MM.1S (cell line): ENCODE results near the gene GALNT6.

Experiments used
- DNase-seq: peaks from one replicate; pipeline ENCODE4 v3.0.0-alpha.2; 2015
- H2AFZ ChIP-seq: fragments of 300-600 bp; sonication (generic); 2 replicates; pipeline ENCODE4 v1.6.0; 2016; ENCODE audit warnings: antibody characterized with exemption, low read length
- H3F3A ChIP-seq: fragments of 300-600 bp; sonication (generic); 2 replicates; pipeline ENCODE4 v1.6.1; 2016; ENCODE audit warnings: mild to moderate bottlenecking, antibody characterized with exemption, low read length, moderate library complexity, mixed read lengths; ENCODE audit not compliant: insufficient read depth
- H3K27ac ChIP-seq: fragments of 300-600 bp; sonication (generic); 2 replicates; pipeline ENCODE4 v1.5.1; 2016; ENCODE audit warnings: mild to moderate bottlenecking, low read length
- H3K27me3 ChIP-seq: fragments of 300-600 bp; sonication (generic); replicated peaks from 2 replicates; pipeline ENCODE4 v1.6.0; 2016; ENCODE audit warnings: low read length; ENCODE audit not compliant: insufficient read depth
- H3K36me3 ChIP-seq: fragments of 300-600 bp; sonication (generic); replicated peaks from 2 replicates; pipeline ENCODE4 v1.6.1; 2016; ENCODE audit warnings: mild to moderate bottlenecking, low read length, mixed read lengths; ENCODE audit not compliant: insufficient read depth
- H3K4me1 ChIP-seq: fragments of 300-600 bp; sonication (generic); 2 replicates; pipeline ENCODE4 v1.6.1; 2016; ENCODE audit warnings: low read length, mixed read lengths
- H3K4me2 ChIP-seq: fragments of 300-600 bp; sonication (generic); 2 replicates; pipeline ENCODE4 v1.6.0; 2016; ENCODE audit warnings: low read depth, low read length
- H3K4me3 ChIP-seq: fragments of 300-600 bp; sonication (generic); 2 replicates; pipeline ENCODE4 v1.5.1; 2016; ENCODE audit warnings: low read length, mixed read lengths
- H3K79me2 ChIP-seq: fragments of 300-600 bp; sonication (generic); 2 replicates; pipeline ENCODE4 v1.6.1; 2016; ENCODE audit warnings: mixed run types, low read length, mixed read lengths
- H3K9ac ChIP-seq: fragments of 300-600 bp; sonication (generic); 2 replicates; pipeline ENCODE4 v1.6.1; 2016; ENCODE audit warnings: low read length, mixed read lengths
- H3K9me2 ChIP-seq: fragments of 300-600 bp; sonication (generic); replicated peaks from 2 replicates; pipeline ENCODE4 v1.6.1; 2016; ENCODE audit warnings: mild to moderate bottlenecking, low read length, mixed read lengths; ENCODE audit not compliant: insufficient read depth
- H3K9me3 ChIP-seq: fragments of 300-600 bp; sonication (generic); replicated peaks from 2 replicates; pipeline ENCODE4 v1.6.1; 2016; ENCODE audit warnings: mild to moderate bottlenecking, low read length, mixed read lengths; ENCODE audit not compliant: insufficient read depth
- H4K20me1 ChIP-seq: fragments of 300-600 bp; sonication (generic); 2 replicates; pipeline ENCODE4 v1.6.1; 2016; ENCODE audit warnings: mild to moderate bottlenecking, low read length, moderate library complexity, mixed read lengths; ENCODE audit not compliant: insufficient read depth
- EZH2 ChIP-seq: fragments of 300-600 bp; sonication (generic); optimal IDR thresholded peaks from 2 replicates; pipeline ENCODE3; 2017; ENCODE audit warnings: low read depth, mild to moderate bottlenecking, antibody characterized with exemption, low read length, mixed read lengths
- EZH2phosphoT487 ChIP-seq: fragments of 300-600 bp; sonication (generic); IDR thresholded peaks from 2 replicates; pipeline ENCODE4 v1.6.1; 2018; ENCODE audit warnings: antibody characterized with exemption, low read length
- TF ChIP-seq, protein P1 (sequence below): fragments of 300-600 bp; sonication (generic); IDR thresholded peaks from 2 replicates; pipeline ENCODE4 v1.5.1; 2016; ENCODE audit warnings: antibody characterized with exemption, low read length, mixed read lengths

GALNT6 gene

DNA sequence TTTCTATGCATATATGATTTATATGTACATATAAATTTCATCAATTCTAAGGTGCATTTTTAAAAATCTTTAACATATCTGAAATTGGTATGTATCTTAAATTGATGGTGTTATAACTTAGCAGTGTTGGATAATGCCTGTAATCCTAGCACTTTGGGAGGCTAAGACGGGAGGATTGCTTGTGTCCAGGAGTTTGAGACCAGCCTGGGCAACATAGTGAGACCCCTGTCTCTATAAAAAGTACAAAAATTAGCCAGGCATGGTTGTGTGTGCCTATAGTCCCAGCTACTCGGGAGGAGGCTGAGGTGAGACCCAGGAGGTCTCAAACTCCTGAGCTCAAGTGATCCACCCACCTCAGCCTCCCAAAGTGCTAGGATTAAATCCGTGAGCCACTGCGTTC, 6.5 kb upstream of the GALNT6 start:
- no peaks in the 10 kb centered on the region for H3K27me3 ChIP-seq
- no peaks in the 10 kb centered on the region for H3K9me3 ChIP-seq
- H3K4me3 ChIP-seq, result no peak overlapping the region
- H3K4me1 ChIP-seq, result no peaks in the 10 kb centered on the region
- H3K9ac ChIP-seq, result no peak overlapping the region
- H3F3A ChIP-seq, result peaks cover under 1% of the 10 kb centered on the region; the same call in 1 of the 2 replicates
- H2AFZ ChIP-seq, result no peak overlapping the region
- no peaks in the 10 kb centered on the region for H4K20me1 ChIP-seq
- no peaks in the 10 kb centered on the region for H3K79me2 ChIP-seq
- DNase-seq, result no peak
- no peaks in the 10 kb centered on the region for H3K36me3 ChIP-seq
- TF ChIP-seq, protein P1, sequence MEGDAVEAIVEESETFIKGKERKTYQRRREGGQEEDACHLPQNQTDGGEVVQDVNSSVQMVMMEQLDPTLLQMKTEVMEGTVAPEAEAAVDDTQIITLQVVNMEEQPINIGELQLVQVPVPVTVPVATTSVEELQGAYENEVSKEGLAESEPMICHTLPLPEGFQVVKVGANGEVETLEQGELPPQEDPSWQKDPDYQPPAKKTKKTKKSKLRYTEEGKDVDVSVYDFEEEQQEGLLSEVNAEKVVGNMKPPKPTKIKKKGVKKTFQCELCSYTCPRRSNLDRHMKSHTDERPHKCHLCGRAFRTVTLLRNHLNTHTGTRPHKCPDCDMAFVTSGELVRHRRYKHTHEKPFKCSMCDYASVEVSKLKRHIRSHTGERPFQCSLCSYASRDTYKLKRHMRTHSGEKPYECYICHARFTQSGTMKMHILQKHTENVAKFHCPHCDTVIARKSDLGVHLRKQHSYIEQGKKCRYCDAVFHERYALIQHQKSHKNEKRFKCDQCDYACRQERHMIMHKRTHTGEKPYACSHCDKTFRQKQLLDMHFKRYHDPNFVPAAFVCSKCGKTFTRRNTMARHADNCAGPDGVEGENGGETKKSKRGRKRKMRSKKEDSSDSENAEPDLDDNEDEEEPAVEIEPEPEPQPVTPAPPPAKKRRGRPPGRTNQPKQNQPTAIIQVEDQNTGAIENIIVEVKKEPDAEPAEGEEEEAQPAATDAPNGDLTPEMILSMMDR, result no peak
- TF ChIP-seq EZH2 (no peak), EZH2phosphoT487 (no peak)
- no peaks in the 10 kb centered on the region for H3K9me2 ChIP-seq
- no peak overlapping the region for H3K4me2 ChIP-seq
- no peak overlapping the region for H3K27ac ChIP-seq

GRCh38 chr12:51395283-51396230, 4.4 kb upstream of the GALNT6 start:
- no peak overlapping the region for H3K9ac ChIP-seq
- no peaks in the 10 kb centered on the region for H3K9me2 ChIP-seq
- peaks cover 6% of the 10 kb centered on the region for H3K4me1 ChIP-seq
- no peak overlapping the region for H3K4me3 ChIP-seq
- H3K9me3 ChIP-seq, result no peaks in the 10 kb centered on the region
- no peak for DNase-seq
- peak overlapping the region; percentile 25; the same call in 1 of the 2 replicates for H3K4me2 ChIP-seq
- H3K79me2 ChIP-seq, result no peaks in the 10 kb centered on the region
- TF ChIP-seq, protein P1, result no peak
- TF ChIP-seq EZH2 (no peak), EZH2phosphoT487 (no peak)
- H3K36me3 ChIP-seq, result no peaks in the 10 kb centered on the region
- no peaks in the 10 kb centered on the region for H4K20me1 ChIP-seq
- H2AFZ ChIP-seq, result no peak overlapping the region
- no peaks in the 10 kb centered on the region; the same call in 1 of the 2 replicates for H3K27me3 ChIP-seq
- peaks cover 9% of the 10 kb centered on the region for H3F3A ChIP-seq
- H3K27ac ChIP-seq, result no peak overlapping the region

DNA sequence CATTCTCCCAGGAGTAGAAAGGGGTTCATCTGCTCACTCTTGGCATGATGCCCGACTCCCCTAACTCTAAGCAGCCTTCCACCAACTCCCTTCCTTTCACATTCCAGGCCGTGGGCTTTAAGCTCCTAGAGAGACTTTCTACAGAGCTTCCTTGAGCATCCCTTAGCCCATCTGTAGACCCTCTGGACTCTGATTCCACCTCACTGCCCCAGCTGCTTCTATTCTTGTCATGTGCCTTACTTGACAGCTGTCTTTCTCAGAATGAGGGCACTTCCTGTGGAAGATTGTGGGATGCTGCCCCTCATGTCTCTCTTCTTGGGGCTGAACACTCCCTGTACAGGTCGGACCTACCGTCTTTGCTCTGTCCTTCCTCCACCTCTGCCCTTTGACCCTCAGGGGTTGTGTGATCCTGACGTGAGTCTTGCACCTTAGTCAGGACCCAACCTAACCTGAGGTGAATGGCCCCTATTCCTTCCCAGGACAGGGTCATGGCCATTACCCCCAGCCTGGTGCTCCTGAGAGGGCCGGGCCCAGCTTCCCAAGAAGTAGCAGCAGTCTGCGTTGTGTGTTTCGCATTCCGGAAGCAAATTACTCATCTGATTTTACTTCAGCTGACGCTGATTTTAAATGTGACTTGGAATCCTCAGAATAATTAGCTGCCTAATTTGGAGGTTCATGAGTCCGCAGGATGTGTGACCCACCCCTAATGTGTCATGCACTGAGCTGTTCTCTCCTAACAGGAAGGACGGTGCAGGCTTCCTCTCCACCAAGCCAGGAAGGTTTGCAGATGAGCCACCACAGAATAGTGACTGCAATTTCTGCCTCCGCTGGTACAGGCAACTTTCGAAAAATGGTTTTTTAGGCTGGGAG, 2.7 kb upstream of the GALNT6 start:
- DNase-seq, result no peak
- Histone ChIP-seq H2AFZ (no peak overlapping the region), H3K79me2 (no peaks in the 10 kb centered on the region), H3K4me3 (no peak overlapping the region), H3K27ac (no peak overlapping the region), H4K20me1 (no peaks in the 10 kb centered on the region), H3K27me3 (no peaks in the 10 kb centered on the region; the same call in 1 of the 2 replicates), H3K4me1 (peaks cover 6% of the 10 kb centered on the region), H3K36me3 (no peaks in the 10 kb centered on the region), H3K9ac (no peak overlapping the region), H3K9me3 (no peaks in the 10 kb centered on the region), H3K4me2 (no peak overlapping the region), H3F3A (peaks cover 9% of the 10 kb centered on the region), H3K9me2 (no peaks in the 10 kb centered on the region)
- TF ChIP-seq EZH2phosphoT487 (no peak), EZH2 (no peak)
- TF ChIP-seq, protein P1, result no peak
